WTC11 (cell line): ENCODE data around the gene ALK. TPM values are rescaled to one million over a fixed set of nuclear protein-coding genes. Genes with fewer than 3 reads are reported as not detected.

Experiments used
- ATAC-seq: fragments of 200-7000 bp; cut with Tn5 transposase; 2 replicates; pipeline ENCODE4 v1.10.0; 2021; ENCODE audit warnings: mild to moderate bottlenecking, moderate library complexity
- CTCF ChIA-PET: fragments of 300-600 bp; sonication (Branson Sonifier 250); formaldehyde crosslinking; loops from one replicate; lab custom pipeline; 2021; ENCODE audit warnings: antibody characterized with exemption; lab: Charles Lee
- POLR2A ChIA-PET: fragments of 350-600 bp; sonication (Branson Sonifier 250); formaldehyde crosslinking; loops from one replicate; lab custom pipeline; 2021; ENCODE audit warnings: antibody characterized with exemption; lab: Charles Lee
- DNase-seq: peaks from one replicate; pipeline ENCODE4 v3.0.0; 2021; ENCODE audit warnings: low spot score
- H3K27ac Mint-ChIP-seq: 2 replicates; pipeline ENCODE4 v1.8.0; 2021; ENCODE audit warnings: mixed read lengths
- H3K27me3 Mint-ChIP-seq: 2 replicates; pipeline ENCODE4 v1.8.0; 2021; ENCODE audit warnings: low read depth, mild to moderate bottlenecking, moderate library complexity, mixed read lengths
- H3K36me3 Mint-ChIP-seq: 2 replicates; pipeline ENCODE4 v1.8.0; 2021; ENCODE audit warnings: mixed read lengths
- H3K4me1 Mint-ChIP-seq: 2 replicates; pipeline ENCODE4 v1.8.0; 2022; ENCODE audit warnings: mixed read lengths
- H3K4me3 Mint-ChIP-seq: 2 replicates; pipeline ENCODE4 v1.8.0; 2021; ENCODE audit warnings: mild to moderate bottlenecking, moderate library complexity, mixed read lengths
- H3K9me3 Mint-ChIP-seq: 2 replicates; pipeline ENCODE4 v1.8.0; 2021; ENCODE audit warnings: mixed read lengths
- AFF4 ChIP-seq: sonication (generic); formaldehyde crosslinking; IDR thresholded peaks from 2 replicates; pipeline ENCODE4 v1.8.1; 2023; ENCODE audit warnings: mild to moderate bottlenecking, missing genetic modification reagents, borderline replicate concordance
- ARID4B ChIP-seq: sonication (generic); formaldehyde crosslinking; IDR thresholded peaks from 2 replicates; pipeline ENCODE4 v1.8.0; 2023; ENCODE audit warnings: missing genetic modification reagents, mild to moderate bottlenecking, borderline replicate concordance
- ATF1 ChIP-seq: sonication (generic); formaldehyde crosslinking; IDR thresholded peaks from 2 replicates; pipeline ENCODE4 v1.8.1; 2023; ENCODE audit warnings: mild to moderate bottlenecking, moderate library complexity, missing genetic modification reagents
- CDX4 ChIP-seq: fragments of 250-450 bp; sonication (Bioruptor Pico); IDR thresholded peaks from 2 replicates; pipeline ENCODE4 v1.9.0; 2021; ENCODE audit warnings: moderate library complexity, mild to moderate bottlenecking, inconsistent platforms, borderline replicate concordance
- GTF2I ChIP-seq: fragments of 250-450 bp; sonication (Bioruptor Pico); conservative IDR thresholded peaks from 2 replicates; pipeline ENCODE4 v1.4.0; 2021; ENCODE audit warnings: mild to moderate bottlenecking
- MAX ChIP-seq: sonication (generic); formaldehyde crosslinking; IDR thresholded peaks from 2 replicates; pipeline ENCODE4 v1.8.0; 2022; ENCODE audit warnings: mild to moderate bottlenecking, missing genetic modification reagents
- OVOL2 ChIP-seq: fragments of 250-450 bp; sonication (Bioruptor Pico); IDR thresholded peaks from 2 replicates; pipeline ENCODE4 v1.9.0; 2021; ENCODE audit warnings: mild to moderate bottlenecking, borderline replicate concordance
- PREB ChIP-seq: sonication (generic); formaldehyde crosslinking; IDR thresholded peaks from 2 replicates; pipeline ENCODE4 v1.8.1; 2022; ENCODE audit warnings: mild to moderate bottlenecking, missing genetic modification reagents, moderate library complexity, borderline replicate concordance
- PRRX2 ChIP-seq: fragments of 250-450 bp; sonication (Bioruptor Pico); IDR thresholded peaks from 2 replicates; pipeline ENCODE4 v1.8.0; 2021; ENCODE audit warnings: mild to moderate bottlenecking
- USF2 ChIP-seq: sonication (generic); formaldehyde crosslinking; IDR thresholded peaks from 2 replicates; pipeline ENCODE4 v1.8.1; 2023; ENCODE audit warnings: mild to moderate bottlenecking, missing genetic modification reagents, moderate library complexity
- ZNF423 ChIP-seq: fragments of 250-450 bp; sonication (Bioruptor Pico); IDR thresholded peaks from 2 replicates; pipeline ENCODE4 v2.1.2; 2022; ENCODE audit warnings: mild to moderate bottlenecking, moderate library complexity
- total RNA-seq: library from RNA; stranded (reverse); gene quantifications from 3 replicates; pipeline ENCODE4 v1.2.3, GENCODE V29; 2021

Gene ALK
- total RNA-seq, 1 experiment from 2014 or later: not detected

GRCh38 chr2:29731948-29732347 is 189.4 kb downstream of the ALK start:
- POLR2A ChIA-PET: no interaction called here
- H3K36me3 Mint-ChIP-seq: no peaks in the 10 kb centered on the region

GRCh38 chr2:29729932-29730331 is 191.5 kb downstream of the ALK start:
- TF ChIP-seq PREB: no peak
- no peak for TF ChIP-seq CDX4 (CRISPR knock-in tag)
- TF ChIP-seq MAX (CRISPR knock-in tag): no peak
- no peak for TF ChIP-seq OVOL2
- TF ChIP-seq ATF1 (CRISPR knock-in tag): no peak
- no peak for TF ChIP-seq AFF4 (CRISPR knock-in tag)
- Mint-ChIP-seq H3K4me1 (0 out of 2 replicates have a peak, but pooled peaks cover 3% of the 10 kb centered on the region), H3K36me3 (no peaks in the 10 kb centered on the region), H3K27ac (no peak overlapping the region), H3K27me3 (no peaks in the 10 kb centered on the region), H3K9me3 (no peaks in the 10 kb centered on the region), H3K4me3 (no peak overlapping the region)
- POLR2A ChIA-PET: no interaction called here
- no peak for ATAC-seq
- no peak for DNase-seq
- CTCF ChIA-PET: no interaction called here

More at GRCh38 chr2:29731948-29732347, 189.4 kb downstream of the ALK start:
- ATAC-seq: no peak
- 0 out of 2 replicates have a peak, but pooled peaks cover 3% of the 10 kb centered on the region for H3K4me1 Mint-ChIP-seq
- no peak overlapping the region for H3K27ac Mint-ChIP-seq
- TF ChIP-seq PRRX2 (CRISPR knock-in tag) (no peak), ZNF423 (CRISPR knock-in tag) (no peak), USF2 (CRISPR knock-in tag) (no peak), GTF2I (CRISPR knock-in tag) (no peak), ARID4B (CRISPR knock-in tag) (no peak)
- DNase-seq: no peak
- no peaks in the 10 kb centered on the region for H3K27me3 Mint-ChIP-seq
- H3K4me3 Mint-ChIP-seq: no peak overlapping the region
- peaks cover 4% of the 10 kb centered on the region; the same call in 1 of the 2 replicates for H3K9me3 Mint-ChIP-seq
- CTCF ChIA-PET: no interaction called here
